NB4 (cell line): Measurements from ENCODE around the gene LRFN2.

Experiments used
- CTCF ChIP-seq: IDR thresholded peaks from one replicate; pipeline ENCODE4 v1.5.1; 2012; ENCODE audit warnings: low read depth, low read length
- MAX ChIP-seq: IDR thresholded peaks from 2 replicates; pipeline ENCODE4 v1.6.1; 2011; ENCODE audit warnings: low read depth, low read length
- MYC ChIP-seq: IDR thresholded peaks from 2 replicates; pipeline ENCODE4 v1.6.1; 2011; ENCODE audit warnings: low read depth, low read length
- POLR2A ChIP-seq: IDR thresholded peaks from 2 replicates; pipeline ENCODE4 v1.6.1; 2011; ENCODE audit warnings: mild to moderate bottlenecking; ENCODE audit not compliant: insufficient read length; ENCODE audit errors: extremely low read depth

- TF ChIP-seq CTCF (no peak), MAX (no peak), POLR2A (no peak), MYC (no peak)
Measured at GRCh38 chr6:40485795-40486194, 101.4 kb downstream of the LRFN2 start.
